MCF 10A (cell line): Measurements from ENCODE around the gene NOL4L. TPM values are rescaled to one million over a fixed set of nuclear protein-coding genes. Genes with fewer than 3 reads are reported as not detected.
A peak's percentile ranks its signal among the peaks of the same experiment; 100 is the strongest.

ENCODE experiments used
- Bru-seq: library from RNA; stranded (reverse); fragments of 400-500 nt; gene quantifications from one replicate; lab custom pipeline; 2021; lab: Mats Ljungman, UMichigan
- BruChase-seq, 2 experiments: library from RNA; stranded (reverse); fragments of 400-500 nt; gene quantifications; one replicate each; lab custom pipeline; 2021; lab: Mats Ljungman, UMichigan
- BruUV-seq: library from RNA; stranded (reverse); fragments of 400-500 nt; replicated peaks from 2 replicates; lab custom pipeline; 2021; lab: Mats Ljungman, UMichigan
- CTCF ChIA-PET: fragments of 300-600 bp; sonication (Branson Sonifier 250); formaldehyde crosslinking; extraction: SDS; loops from one replicate; lab custom pipeline; 2021; ENCODE audit warnings: antibody characterized with exemption, inconsistent platforms; lab: Yijun Ruan, JAX
- POLR2A ChIA-PET: fragments of 300-600, 350-650 bp; sonication (Branson Sonifier 250); formaldehyde crosslinking; extraction: SDS; loops from one replicate; lab custom pipeline; 2020; ENCODE audit warnings: antibody characterized with exemption, inconsistent platforms; lab: Yijun Ruan, JAX
- DNase-seq: peaks from one replicate; pipeline ENCODE4 v3.0.0-alpha.2; 2018; ENCODE audit not compliant: unreplicated experiment
- H3K27ac Mint-ChIP-seq: one replicate; pipeline ENCODE4 v1.8.0; 2022; ENCODE audit warnings: mild to moderate bottlenecking, low read depth, mixed read lengths; ENCODE audit not compliant: unreplicated experiment
- H3K27me3 Mint-ChIP-seq: one replicate; pipeline ENCODE4 v1.8.0; 2022; ENCODE audit warnings: mixed read lengths; ENCODE audit not compliant: insufficient read depth, unreplicated experiment
- H3K36me3 Mint-ChIP-seq: one replicate; pipeline ENCODE4 v1.8.0; 2022; ENCODE audit warnings: mild to moderate bottlenecking, moderate library complexity, mixed read lengths; ENCODE audit not compliant: insufficient read depth, unreplicated experiment
- H3K4me1 Mint-ChIP-seq: one replicate; pipeline ENCODE4 v1.8.0; 2022; ENCODE audit warnings: mixed read lengths; ENCODE audit not compliant: insufficient read depth, unreplicated experiment
- H3K4me3 Mint-ChIP-seq: one replicate; pipeline ENCODE4 v1.8.0; 2022; ENCODE audit warnings: mild to moderate bottlenecking, moderate library complexity, mixed read lengths; ENCODE audit not compliant: unreplicated experiment
- H3K9me3 Mint-ChIP-seq: one replicate; pipeline ENCODE4 v1.8.0; 2022; ENCODE audit warnings: mixed read lengths; ENCODE audit not compliant: unreplicated experiment
- intact Hi-C: fragments of 100-400 bp; cut with micrococcal nuclease; formaldehyde crosslinking; loops from 2 replicates; pipeline ENCODE4 v1.14.1; 2022
- long read RNA-seq: library from polyadenylated mRNA; stranded (forward); transcript quantifications from one replicate; pipeline ENCODE4 v2.0.0, GENCODE V29; 2022
- total RNA-seq: library from RNA; stranded (reverse); gene quantifications from 2 replicates; pipeline ENCODE4 v1.2.3, GENCODE V29; 2022
- TF ChIP-seq, protein P1 (sequence below): fragments of 200-600 bp; IDR thresholded peaks from one replicate; pipeline ENCODE4 v1.8.0; 2022; ENCODE audit warnings: antibody characterized with exemption, mild to moderate bottlenecking; ENCODE audit not compliant: unreplicated experiment

NOL4L gene, protein sequence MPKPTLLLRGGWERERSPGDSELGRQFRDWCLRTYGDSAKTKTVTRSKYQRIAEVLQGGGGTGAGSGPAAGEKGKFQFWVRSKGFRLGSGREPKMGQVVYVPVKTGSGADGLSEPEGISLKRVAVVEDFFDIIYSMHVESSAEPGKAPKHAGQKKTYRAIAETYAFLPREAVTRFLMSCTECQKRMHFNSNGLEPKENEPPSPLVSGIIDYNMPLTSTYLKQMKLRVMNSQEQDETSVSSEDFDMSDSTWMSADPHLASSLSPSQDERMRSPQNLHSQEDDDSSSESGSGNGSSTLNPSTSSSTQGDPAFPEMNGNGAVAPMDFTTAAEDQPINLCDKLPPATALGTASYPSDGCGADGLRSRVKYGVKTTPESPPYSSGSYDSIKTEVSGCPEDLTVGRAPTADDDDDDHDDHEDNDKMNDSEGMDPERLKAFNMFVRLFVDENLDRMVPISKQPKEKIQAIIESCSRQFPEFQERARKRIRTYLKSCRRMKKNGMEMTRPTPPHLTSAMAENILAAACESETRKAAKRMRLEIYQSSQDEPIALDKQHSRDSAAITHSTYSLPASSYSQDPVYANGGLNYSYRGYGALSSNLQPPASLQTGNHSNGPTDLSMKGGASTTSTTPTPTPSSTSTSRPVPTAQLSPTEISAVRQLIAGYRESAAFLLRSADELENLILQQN
- 3.3 and 4.6 TPM in 2 replicates for total RNA-seq
- percentile 31 among the genes with signal in this experiment for Bru-seq, nascent RNA
- percentile 28 among the genes with signal in this experiment for BruChase-seq, experiment 1, labeled RNA remaining after a 6-hour chase
- percentile 33 among the genes with signal in this experiment for BruChase-seq, experiment 2, labeled RNA remaining after a 2-hour chase
- long read RNA-seq, partial matches to known transcripts: 0 of 2 reads
- long read RNA-seq, other reads (novel, unspliced or antisense): 2 of 2 reads

DNA sequence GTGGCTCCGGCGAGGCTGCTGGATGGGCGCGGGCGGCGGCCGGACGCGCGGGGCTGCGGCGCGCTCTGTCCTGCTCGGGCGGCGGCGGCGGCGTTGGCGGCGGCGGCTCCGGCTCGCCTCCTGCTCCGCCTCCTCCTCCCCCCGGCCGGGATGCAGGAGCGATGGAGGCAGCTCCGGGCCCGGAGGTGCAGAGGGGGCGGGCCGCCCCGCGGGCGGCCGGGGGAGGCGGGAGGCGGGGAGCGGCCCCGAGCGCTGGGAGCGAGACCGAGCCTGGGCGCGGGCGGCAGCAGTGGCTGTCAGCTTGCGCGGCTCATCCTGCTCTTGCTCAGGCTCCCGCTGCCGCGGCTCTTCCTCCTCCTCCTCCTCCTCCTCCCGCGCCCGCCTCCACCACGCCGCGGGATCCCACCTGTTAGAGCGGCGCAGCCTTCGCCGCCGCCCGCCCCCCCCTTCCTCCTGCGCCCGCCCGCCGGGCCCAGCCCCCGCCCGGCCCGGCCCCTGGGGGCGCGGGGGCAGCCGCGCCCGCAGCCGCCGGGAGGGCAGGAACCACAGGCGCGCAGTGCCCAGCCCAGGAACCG is at the start of gene NOL4L:
NOL4L (minus strand) TSS at position 323 of the 575 bp plus-strand sequence. CDS start 443 bp downstream, outside the sequence.
- Mint-ChIP-seq H3K36me3 (no peaks in the 10 kb centered on the region), H3K4me3 (peak within 1 kb of the TSS; percentile 64), H3K27ac (no peak within 1 kb of the TSS), H3K4me1 (peaks cover 5% of the 10 kb centered on the region), H3K27me3 (peaks cover 27% of the 10 kb centered on the region), H3K9me3 (no peaks in the 10 kb centered on the region)
- intact Hi-C loops: no loop called here
- ChIA-PET POLR2A (no interaction called here), CTCF (no interaction called here)
- TF ChIP-seq, protein P1, sequence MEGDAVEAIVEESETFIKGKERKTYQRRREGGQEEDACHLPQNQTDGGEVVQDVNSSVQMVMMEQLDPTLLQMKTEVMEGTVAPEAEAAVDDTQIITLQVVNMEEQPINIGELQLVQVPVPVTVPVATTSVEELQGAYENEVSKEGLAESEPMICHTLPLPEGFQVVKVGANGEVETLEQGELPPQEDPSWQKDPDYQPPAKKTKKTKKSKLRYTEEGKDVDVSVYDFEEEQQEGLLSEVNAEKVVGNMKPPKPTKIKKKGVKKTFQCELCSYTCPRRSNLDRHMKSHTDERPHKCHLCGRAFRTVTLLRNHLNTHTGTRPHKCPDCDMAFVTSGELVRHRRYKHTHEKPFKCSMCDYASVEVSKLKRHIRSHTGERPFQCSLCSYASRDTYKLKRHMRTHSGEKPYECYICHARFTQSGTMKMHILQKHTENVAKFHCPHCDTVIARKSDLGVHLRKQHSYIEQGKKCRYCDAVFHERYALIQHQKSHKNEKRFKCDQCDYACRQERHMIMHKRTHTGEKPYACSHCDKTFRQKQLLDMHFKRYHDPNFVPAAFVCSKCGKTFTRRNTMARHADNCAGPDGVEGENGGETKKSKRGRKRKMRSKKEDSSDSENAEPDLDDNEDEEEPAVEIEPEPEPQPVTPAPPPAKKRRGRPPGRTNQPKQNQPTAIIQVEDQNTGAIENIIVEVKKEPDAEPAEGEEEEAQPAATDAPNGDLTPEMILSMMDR: no peak
- peak; percentile 9 for DNase-seq
- no TSS peak for BruUV-seq

DNA sequence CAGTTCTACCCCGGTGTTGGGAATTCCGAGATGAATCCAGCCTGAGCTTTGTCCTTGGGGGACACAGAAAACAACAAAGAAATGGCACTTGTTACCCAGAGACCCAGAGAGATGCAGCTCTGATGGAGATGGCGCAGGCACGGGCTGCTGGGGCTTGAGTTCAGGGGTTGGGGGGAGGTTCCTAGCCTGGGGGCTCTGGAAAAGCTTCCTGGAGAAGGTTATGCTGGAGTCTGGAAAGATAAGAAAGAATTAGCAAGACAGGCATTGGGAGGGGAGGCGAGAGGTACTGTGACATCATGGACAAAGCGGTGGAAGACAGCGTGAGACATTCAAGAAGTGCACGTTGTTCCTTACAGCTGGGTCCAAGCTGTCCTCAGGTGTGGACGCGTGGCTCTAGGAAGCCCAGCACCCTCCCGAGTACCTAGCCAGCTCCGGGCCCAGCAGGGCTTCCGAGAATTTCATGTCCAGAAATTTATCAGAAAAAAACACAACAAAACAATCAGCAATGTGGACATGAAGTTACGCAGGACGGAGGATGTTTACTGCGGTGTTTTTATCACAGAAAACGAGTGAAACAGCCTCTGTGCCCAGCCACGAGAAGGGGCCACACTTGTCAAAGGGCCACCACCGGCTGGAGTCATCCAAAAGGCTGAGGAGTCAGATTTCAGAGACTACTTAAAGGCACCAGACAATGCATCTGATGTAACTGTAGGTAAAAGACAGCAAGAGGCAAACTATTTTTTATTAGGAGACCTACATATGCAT is 49.1 kb upstream of the NOL4L start:
- CTCF ChIA-PET: interaction anchor here (0.7 to 0.9 kb wide), 3 partner anchors 18 to 112 kb away, joined by 3 to 6 read pairs (median 4); no protein-coding TSS in a partner anchor
- no peak overlapping the region for H3K27ac Mint-ChIP-seq
- DNase-seq: no peak
- TF ChIP-seq, protein P1: no peak
- no peak overlapping the region for H3K4me3 Mint-ChIP-seq
- intact Hi-C loops: no loop called here
- no peaks in the 10 kb centered on the region for H3K36me3 Mint-ChIP-seq
- H3K4me1 Mint-ChIP-seq: no peaks in the 10 kb centered on the region
- no TSS peak for BruUV-seq
- H3K27me3 Mint-ChIP-seq: no peaks in the 10 kb centered on the region
- POLR2A ChIA-PET: interaction anchor here (0.6 to 1.2 kb wide), 2 partner anchors 9 to 546 kb away, joined by 3 to 4 read pairs; no protein-coding TSS in a partner anchor
- H3K9me3 Mint-ChIP-seq: no peaks in the 10 kb centered on the region

DNA sequence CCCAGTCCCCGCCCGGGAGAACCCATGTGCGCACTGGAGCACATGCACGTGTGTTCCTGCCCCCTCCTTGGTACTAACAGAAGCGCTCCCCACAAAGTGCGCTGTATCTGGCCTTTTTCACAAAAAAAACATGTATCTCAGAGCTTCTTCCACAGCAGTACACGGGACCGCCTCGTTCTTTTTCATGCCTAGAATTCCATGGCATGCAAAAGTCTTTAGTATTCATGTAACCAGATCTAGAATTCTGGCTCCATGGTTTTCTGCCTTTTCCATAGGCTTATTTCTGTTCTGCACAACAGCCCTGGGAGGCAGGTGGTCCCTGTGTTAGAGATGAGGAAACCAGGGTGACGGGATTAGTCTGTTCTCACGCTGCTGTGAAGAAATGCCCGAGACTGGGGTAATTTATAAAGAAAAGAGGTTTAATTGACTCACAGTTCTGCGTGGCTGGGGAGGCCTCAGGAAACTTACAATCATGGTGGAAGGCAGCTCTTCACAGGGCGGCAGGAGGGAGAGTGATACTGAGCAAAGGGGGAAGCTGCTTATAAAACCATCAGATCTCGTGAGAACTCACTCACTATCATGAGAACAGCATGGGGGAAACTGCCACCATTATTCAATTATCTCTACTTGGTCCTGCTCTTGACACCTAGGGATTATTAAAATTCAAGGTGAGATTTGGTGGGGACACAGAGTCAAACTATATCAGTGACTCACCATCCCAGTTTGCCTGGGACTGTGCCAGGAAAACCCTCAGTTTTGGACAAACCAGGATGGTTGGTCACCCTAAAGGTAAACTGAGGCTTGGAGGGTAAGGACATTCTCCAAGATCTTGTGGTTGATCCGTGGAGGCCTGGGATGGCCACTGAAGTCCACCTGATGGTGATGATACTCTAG is 47.6 kb upstream of the NOL4L start:
- CTCF ChIA-PET: interaction anchor here (0.6 to 2.7 kb wide), 3 partner anchors 20 to 1148 kb away, joined by 3 to 9 read pairs (median 4); no protein-coding TSS in a partner anchor
- Mint-ChIP-seq H3K9me3 (no peaks in the 10 kb centered on the region), H3K27ac (no peak overlapping the region), H3K36me3 (no peaks in the 10 kb centered on the region), H3K4me1 (no peaks in the 10 kb centered on the region), H3K27me3 (no peaks in the 10 kb centered on the region), H3K4me3 (no peak overlapping the region)
- no peak for DNase-seq
- TF ChIP-seq, protein P1: no peak
- no TSS peak for BruUV-seq
- intact Hi-C loops: no loop called here
- POLR2A ChIA-PET: interaction anchor here (0.9 kb wide), 1 partner anchor 109 kb away, joined by 4 read pairs; no protein-coding TSS in a partner anchor
